Measurements from ENCODE around the gene SRGAP1.

SRGAP1 gene

DNA sequence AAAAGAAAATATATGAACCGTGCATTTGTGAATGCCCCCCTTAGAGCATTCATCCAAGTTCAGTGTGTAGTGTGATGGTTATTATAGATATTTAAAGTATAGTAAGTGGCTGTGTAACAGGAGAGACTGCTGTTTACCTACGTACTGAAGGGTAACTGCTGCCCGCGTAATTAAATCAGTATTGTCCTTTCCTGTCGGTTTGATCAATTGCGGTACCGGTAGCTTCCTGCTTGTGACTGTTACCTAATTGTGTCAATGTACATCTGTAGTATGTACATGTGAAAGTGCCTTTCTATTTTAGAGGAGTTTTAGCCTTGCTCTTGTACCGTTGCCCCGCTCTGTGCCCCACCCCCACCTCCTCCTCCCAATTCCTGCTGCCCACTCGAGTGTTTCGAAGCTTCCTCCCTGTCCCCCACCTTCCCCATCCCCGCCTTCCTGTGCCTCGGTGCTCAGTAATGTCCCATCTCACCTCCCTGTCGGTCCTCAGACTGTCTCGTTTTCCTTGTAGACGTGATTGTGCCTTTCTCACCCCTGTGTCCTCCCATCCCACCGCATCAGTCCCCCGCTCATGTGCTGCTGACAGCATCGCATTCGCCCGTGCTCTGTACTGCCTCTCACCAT is 302.6 kb downstream of the SRGAP1 start:
- no peak for TF ChIP-seq GATA2 (IDR thresholded peaks at IDR 0.05; ENCODE audit: low read depth, low read length)
- no peak for TF ChIP-seq GATA3 (IDR thresholded peaks at IDR 0.05; ENCODE audit: low read depth, low read length)

DNA sequence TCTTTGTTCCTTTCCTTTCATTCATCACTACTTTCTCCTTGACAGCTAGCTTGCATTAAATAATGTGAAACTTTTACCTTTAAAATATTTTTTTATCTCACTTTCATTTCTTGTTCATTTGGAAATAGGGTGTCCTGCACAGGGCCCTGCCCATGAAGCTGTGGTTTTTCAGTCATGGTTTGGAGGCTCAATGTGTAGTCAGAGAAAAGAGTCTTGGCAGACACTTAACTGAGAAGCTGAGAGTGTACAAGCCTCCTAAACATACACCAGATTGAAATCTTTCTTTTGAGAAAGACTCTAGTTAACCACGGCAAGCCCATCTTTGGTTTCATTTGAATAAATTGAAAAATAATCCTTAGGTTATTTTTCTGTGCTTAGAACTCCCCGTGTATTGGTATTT is 303.4 kb downstream of the SRGAP1 start:
- TF ChIP-seq GATA2 (IDR thresholded peaks at IDR 0.05; ENCODE audit: low read depth, low read length): no peak
- no peak for TF ChIP-seq GATA3 (IDR thresholded peaks at IDR 0.05; ENCODE audit: low read depth, low read length)

DNA sequence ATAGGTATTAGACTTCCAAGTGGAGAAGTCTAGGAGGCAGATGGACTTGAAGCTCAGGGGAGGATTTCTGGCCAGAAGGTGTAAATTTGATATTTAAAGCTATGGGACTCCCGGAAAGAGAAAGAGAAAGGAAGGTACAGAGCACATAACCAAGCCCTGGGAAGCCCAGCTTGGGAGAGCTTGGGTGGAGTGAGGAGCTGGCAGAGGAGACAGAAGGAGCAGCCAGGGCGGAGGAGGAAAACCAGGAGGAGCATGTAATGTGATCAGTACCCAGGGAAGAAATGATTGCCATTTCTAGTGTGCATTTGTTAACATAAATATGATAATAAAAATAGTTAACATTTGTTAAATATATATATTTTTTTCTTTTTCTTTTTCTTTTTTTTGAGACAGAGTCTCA is 310.2 kb downstream of the SRGAP1 start:
- TF ChIP-seq GATA2 (IDR thresholded peaks at IDR 0.05; ENCODE audit: low read depth, low read length): no peak
- TF ChIP-seq GATA3 (IDR thresholded peaks at IDR 0.05; ENCODE audit: low read depth, low read length): no peak

DNA sequence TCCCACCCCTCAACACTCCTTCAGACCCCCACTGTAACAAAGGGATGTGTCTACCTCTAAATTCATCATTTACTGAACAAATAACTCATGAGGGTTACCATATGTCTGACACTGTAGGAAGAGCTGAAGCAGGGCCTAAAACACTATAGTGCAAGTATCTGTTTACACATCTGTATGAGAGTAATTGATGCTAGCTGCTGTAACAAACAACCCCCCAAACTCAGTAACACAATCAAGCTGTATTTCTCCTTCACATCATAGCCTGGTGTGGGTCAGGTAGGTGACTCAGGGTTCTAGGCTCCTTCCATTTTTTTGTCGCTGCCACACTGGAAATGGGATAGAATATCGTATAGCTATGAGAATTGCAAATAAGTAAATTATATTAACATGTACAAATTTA is 312.6 kb downstream of the SRGAP1 start:
- TF ChIP-seq GATA2 (IDR thresholded peaks at IDR 0.05; ENCODE audit: low read depth, low read length) (no peak), GATA3 (IDR thresholded peaks at IDR 0.05; ENCODE audit: low read depth, low read length) (no peak)

DNA sequence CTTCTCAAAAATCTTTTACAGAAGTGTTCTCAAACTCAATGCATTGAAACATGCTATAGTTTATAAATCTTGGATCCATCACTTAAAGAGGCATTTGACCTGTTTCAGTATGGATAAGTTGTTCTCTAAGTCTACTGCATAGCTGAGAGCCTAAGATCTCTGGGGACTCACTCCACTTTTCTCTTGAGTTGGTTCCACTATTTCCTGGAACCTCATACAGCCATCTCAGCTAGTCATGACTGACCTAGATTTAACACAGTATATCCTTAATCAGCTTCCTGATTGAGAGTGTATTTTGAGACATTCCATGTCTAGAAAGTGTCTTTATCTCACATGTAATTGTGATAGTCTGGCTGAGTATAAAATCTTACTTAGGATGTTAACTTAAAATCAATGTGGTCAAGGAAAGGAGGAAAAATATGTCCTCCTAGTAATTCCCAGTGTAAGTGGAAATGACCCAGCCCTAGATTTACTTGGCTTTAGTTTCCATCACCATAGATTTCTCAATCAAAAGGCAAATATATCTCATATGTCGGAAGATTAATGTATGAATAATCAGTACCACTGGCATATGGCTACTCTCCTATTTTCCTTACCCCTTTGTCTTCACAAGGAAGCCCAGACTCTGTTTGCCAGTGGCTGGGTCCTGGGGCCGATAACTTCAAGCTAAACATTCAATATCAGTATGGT is 315.7 kb downstream of the SRGAP1 start:
- TF ChIP-seq GATA2 (IDR thresholded peaks at IDR 0.05; ENCODE audit: low read depth, low read length) (no peak), GATA3 (IDR thresholded peaks at IDR 0.05; ENCODE audit: low read depth, low read length) (no peak)

DNA sequence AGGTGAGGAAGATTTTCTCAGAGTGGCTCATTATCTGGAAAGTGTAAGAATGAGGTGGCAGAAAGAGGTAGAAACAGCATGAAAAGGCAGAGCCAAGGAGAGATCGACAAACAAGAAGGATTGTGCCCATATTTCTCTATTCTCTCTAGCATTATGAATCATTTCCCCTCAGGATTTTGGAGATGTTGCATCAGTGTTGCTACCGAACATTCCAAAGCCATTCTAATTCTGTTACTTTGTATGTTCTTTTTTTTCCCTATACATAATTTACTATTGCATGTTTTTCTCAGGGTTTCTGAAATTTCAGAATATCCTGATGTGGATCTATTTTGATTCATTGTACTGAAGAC is 316.2 kb downstream of the SRGAP1 start:
- TF ChIP-seq GATA2 (IDR thresholded peaks at IDR 0.05; ENCODE audit: low read depth, low read length): no peak
- no peak for TF ChIP-seq GATA3 (IDR thresholded peaks at IDR 0.05; ENCODE audit: low read depth, low read length)

DNA sequence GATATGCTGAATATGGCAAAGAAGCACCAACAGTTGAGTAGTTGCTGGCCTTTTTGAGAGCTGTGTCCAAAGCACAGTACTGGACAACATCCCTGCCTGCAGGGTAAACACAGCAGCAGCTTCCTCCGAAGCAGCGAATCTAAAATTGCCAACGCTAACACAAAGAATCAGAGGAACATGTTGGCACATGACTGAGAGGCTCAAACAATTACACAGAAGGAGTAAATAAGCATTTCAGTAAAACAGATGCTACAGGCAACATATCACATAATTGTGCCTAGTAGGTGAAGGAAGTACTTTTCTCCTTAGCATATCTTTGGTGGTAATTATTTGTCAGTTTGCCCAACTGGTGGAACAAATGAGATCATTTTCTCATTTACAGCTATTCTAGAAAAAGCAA is 325.5 kb downstream of the SRGAP1 start:
- TF ChIP-seq GATA3 (IDR thresholded peaks at IDR 0.05; ENCODE audit: low read depth, low read length): no peak
- no peak for TF ChIP-seq GATA2 (IDR thresholded peaks at IDR 0.05; ENCODE audit: low read depth, low read length)

DNA sequence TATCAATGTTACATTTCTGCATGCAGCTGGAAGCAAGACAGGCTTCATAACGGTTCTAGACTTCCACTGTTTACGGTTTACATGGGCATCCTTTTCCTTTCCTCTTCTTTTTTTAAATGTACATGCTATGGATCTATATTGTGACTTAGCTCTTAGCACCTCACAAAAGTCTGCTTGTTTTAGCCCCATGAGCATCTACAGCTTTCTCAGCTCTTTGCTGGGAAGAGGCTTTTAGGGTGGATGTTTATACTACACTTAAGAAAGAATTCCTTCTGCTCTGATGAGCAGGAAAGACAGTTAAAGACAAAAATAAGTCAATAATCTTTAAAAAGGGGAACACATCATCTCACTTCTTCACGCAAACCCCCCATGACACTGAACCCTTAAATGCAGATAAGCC is 326.2 kb downstream of the SRGAP1 start:
- TF ChIP-seq GATA3 (IDR thresholded peaks at IDR 0.05; ENCODE audit: low read depth, low read length) (no peak), GATA2 (IDR thresholded peaks at IDR 0.05; ENCODE audit: low read depth, low read length) (no peak)

DNA sequence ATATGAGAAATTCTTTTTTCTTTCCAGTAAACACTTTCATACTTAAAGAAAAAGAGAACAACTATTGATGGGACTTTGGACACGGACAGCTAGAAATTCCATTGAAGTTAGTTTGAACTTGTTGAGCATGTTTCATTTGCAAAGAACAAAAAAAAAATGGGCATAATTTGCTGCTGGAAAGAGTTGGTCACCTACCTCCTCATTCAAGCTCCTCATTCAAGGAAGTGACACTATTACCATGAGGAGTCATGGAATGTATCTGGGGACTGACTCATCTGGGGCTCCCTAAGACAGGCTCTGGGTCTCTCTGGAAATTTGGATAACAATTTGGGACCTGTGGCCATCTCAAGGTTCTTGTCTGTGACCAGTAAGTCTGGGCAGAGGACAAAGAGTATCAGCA is 327.2 kb downstream of the SRGAP1 start:
- TF ChIP-seq GATA3 (IDR thresholded peaks at IDR 0.05; ENCODE audit: low read depth, low read length): no peak
- no peak for TF ChIP-seq GATA2 (IDR thresholded peaks at IDR 0.05; ENCODE audit: low read depth, low read length)

DNA sequence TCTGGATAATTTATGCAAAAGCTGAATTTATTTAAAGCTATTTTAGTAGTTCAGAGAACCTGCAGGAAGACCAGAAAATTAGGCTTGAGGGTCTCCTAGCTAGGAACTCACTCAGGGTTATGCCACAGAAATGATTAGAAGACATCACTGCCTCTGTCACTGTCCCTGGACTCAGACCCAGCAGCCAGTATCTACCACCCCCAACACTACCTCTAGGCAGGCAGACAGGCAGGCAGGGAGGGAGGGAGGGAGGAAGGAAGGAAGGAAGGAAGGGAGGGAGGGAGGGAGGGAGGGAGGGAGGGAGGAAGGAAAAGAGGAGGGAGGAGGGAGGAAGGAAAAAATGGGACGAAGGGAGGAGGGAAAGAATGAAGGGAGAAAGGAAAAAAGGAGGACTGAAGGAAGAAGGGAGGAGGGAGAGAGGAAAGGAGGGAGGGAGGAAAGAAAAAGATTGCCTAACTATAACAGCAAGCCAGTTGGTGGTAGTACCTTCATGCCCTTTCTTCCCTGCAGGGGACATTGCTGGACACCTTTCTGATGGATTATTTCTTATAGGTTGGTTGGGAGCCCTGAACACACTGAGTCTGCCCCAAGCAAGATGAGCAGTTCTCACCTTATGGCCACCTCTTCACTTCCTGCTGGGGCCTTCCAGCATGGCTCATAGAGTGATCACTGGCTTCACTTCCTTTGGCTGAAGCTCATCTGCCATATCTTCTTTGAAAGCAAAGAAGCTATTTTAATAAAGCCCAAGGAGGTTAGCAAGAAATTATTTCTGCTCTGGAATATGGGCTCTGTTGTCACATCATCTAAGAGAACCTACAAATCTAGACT is 327.9 kb downstream of the SRGAP1 start:
- TF ChIP-seq GATA2 (IDR thresholded peaks at IDR 0.05; ENCODE audit: low read depth, low read length): no peak
- TF ChIP-seq GATA3 (IDR thresholded peaks at IDR 0.05; ENCODE audit: low read depth, low read length): no peak

DNA sequence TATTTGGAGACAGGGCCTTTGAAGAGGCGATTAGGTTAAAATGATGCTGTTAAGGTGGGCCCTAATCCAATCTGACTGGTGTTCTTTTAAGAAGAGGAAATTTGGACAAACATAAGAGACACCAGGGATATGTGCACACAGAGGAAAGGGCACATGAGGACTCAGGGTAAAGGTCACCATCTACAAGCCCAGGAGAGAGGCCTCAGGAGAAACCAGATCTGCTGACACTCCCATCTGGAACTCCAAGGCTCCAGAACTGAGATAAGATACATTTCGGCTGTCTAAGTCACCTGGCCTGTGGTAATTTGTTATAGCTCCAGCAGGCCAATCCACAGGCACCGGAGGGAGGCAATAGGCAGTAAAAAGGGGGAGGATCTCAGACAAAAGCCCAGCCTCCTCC is 329.0 kb downstream of the SRGAP1 start:
- no peak for TF ChIP-seq GATA3 (IDR thresholded peaks at IDR 0.05; ENCODE audit: low read depth, low read length)
- no peak for TF ChIP-seq GATA2 (IDR thresholded peaks at IDR 0.05; ENCODE audit: low read depth, low read length)

DNA sequence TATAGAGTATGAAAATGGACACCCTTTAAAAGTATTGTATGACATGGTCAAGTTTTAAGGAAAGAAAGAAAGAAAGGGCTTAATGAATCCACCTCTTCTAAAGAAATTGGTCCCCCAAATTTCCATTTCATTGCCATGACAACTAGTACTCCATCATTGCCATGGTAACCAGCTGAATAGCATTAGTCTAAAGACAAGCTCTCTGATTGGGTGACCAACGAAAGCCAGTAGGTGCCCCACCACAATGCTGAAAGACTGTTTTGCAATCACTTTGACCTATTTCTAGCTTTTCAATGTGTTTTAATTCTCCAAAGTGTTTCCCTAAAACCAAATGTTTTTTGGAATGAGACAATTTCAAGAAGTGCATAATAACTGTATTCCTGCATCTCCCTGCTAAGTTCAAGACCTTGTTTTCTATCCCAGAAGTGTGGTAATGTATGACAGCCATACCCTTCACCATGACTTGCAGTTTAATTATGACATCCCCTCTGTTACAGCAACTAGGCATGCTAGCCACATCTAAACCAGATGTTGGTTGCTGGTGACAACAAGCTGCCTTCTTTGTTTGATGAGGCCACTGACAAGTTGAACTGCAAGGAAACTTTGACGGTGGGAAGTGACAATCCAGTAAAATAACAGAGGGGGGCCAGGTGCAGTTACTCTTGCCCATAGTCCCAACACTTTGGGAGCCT is 330.9 kb downstream of the SRGAP1 start:
- TF ChIP-seq GATA2 (IDR thresholded peaks at IDR 0.05; ENCODE audit: low read depth, low read length) (no peak), GATA3 (IDR thresholded peaks at IDR 0.05; ENCODE audit: low read depth, low read length) (no peak)

DNA sequence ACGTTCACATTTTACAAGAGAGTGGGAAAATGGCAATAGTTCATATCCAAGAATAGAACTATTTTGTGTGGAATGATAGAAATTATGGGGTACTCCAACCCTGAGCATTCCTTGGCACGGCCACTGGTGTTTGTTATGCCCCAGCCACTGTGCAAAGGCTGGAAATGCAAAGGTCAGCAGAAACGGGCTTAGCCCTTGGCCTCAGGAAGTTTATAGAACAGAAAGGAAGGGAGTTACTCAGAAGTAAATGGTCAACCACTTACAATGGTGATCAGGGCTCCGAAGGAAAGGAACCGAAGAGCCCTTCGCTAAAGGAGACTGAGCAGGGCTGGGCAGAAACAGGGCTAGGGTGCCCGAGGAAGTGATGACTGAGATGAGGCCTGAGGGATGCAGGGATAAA is 332.5 kb downstream of the SRGAP1 start:
- TF ChIP-seq GATA3 (IDR thresholded peaks at IDR 0.05; ENCODE audit: low read depth, low read length) (no peak), GATA2 (IDR thresholded peaks at IDR 0.05; ENCODE audit: low read depth, low read length) (no peak)

DNA sequence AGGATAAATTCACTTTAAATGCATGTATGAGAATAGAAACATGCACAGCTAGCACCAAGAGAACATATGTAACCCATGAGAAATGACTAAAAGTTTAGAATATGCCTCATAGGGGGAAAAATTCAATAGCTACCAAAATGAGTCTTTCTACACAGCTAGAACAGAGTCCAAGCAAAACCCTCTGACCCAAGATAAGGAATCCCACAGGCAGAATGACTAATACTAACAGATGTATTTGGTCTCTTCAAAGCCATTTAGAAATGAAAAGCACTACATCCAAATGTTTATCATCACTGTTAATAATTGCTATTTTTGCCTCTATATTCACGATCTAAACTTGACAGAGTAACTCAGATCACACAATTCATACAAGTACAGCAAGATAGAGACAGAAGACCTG is 333.6 kb downstream of the SRGAP1 start:
- no peak for TF ChIP-seq GATA3 (IDR thresholded peaks at IDR 0.05; ENCODE audit: low read depth, low read length)
- no peak for TF ChIP-seq GATA2 (IDR thresholded peaks at IDR 0.05; ENCODE audit: low read depth, low read length)

Measured in SH-SY5Y (cell line).